CD4-positive, alpha-beta T cell treated with Interleukin-1 beta for 1 hour (primary cell): ENCODE measurements around the gene PDE6H.
A peak's percentile ranks its signal among the peaks of the same experiment; 100 is the strongest.

ENCODE experiments used
- DNase-seq, 2 donors: peaks; one replicate each; pipeline ENCODE4 v3.0.0-alpha.2; 2020 to 2022

The PDE6H gene

GRCh38 chr12:14952299-14952921, 20.4 kb upstream of the PDE6H start:
- peak; percentile 76 to 87 for DNase-seq

- no peak for DNase-seq
Observed at GRCh38 chr12:14953752-14954151, 19.1 kb upstream of the PDE6H start.

GRCh38 chr12:14954269-14954668, 18.6 kb upstream of the PDE6H start:
- DNase-seq: peak; percentile 36 to 50

- peak; percentile 38 to 48 for DNase-seq
Observed at GRCh38 chr12:14956024-14956891, 16.6 kb upstream of the PDE6H start.

GRCh38 chr12:14956905-14957304, 15.9 kb upstream of the PDE6H start:
- no peak for DNase-seq

- DNase-seq: peak in 1 of 2 donors; percentile 30
Observed at GRCh38 chr12:14957551-14958168, 15.2 kb upstream of the PDE6H start.

- peak in 1 of 2 donors; percentile 47 for DNase-seq
Observed at GRCh38 chr12:14958361-14959125, 14.3 kb upstream of the PDE6H start.

GRCh38 chr12:14959126-14959440, 13.8 kb upstream of the PDE6H start:
- DNase-seq: peak in 1 of 2 donors; percentile 33

GRCh38 chr12:14959463-14959862, 13.4 kb upstream of the PDE6H start:
- peak in 1 of 2 donors; percentile 25 for DNase-seq

- peak in 1 of 2 donors; percentile 23 for DNase-seq
Observed at GRCh38 chr12:14959916-14960496, 12.8 kb upstream of the PDE6H start.

GRCh38 chr12:14960548-14961465, 12.0 kb upstream of the PDE6H start:
- peak; percentile 61 to 66 for DNase-seq

- DNase-seq: peak; percentile 91 to 92
Observed at GRCh38 chr12:14961466-14962152, 11.2 kb upstream of the PDE6H start, which contains the start of gene ARHGDIB. ARHGDIB (minus strand) TSS chr12:14961601; CDS start chr12:14950712, 10,889 bp downstream.

GRCh38 chr12:14962153-14962539, 10.7 kb upstream of the PDE6H start:
- peak in 1 of 2 donors; percentile 32 for DNase-seq

- DNase-seq: no peak
Observed at GRCh38 chr12:14962797-14963196, 10.0 kb upstream of the PDE6H start.

- no peak for DNase-seq
Observed at GRCh38 chr12:14963520-14963919, 9.3 kb upstream of the PDE6H start.

- DNase-seq: no peak
Observed at GRCh38 chr12:14964406-14964805, 8.4 kb upstream of the PDE6H start.

- no peak for DNase-seq
Observed at GRCh38 chr12:14965221-14965620, 7.6 kb upstream of the PDE6H start.

GRCh38 chr12:14968478-14968877, 4.4 kb upstream of the PDE6H start:
- DNase-seq: no peak

- DNase-seq: no peak
Observed at GRCh38 chr12:14970473-14970872, 2.4 kb upstream of the PDE6H start.

- no peak for DNase-seq
Observed at GRCh38 chr12:14974633-14975032, 1.8 kb downstream of the PDE6H start.

- no peak for DNase-seq
Observed at GRCh38 chr12:14975457-14975856, 2.6 kb downstream of the PDE6H start.
